Aorta (tissue), 5 donors: ENCODE data around the gene TSEN54. TPM values are rescaled to one million over a fixed set of nuclear protein-coding genes. Genes with fewer than 3 reads are reported as not detected.

ENCODE experiments used
- ATAC-seq: fragments of 200-7000 bp; cut with Tn5 transposase; one replicate; pipeline ENCODE4 v1.9.1; 2022; ENCODE audit warnings: moderate library complexity; ENCODE audit not compliant: low FRiP score
- DNase-seq, 2 donors: peaks; one replicate each; pipeline ENCODE4 v3.0.0-alpha.2; 2020
- H3K27ac ChIP-seq, 2 donors: one replicate each; pipeline ENCODE4 v1.5.1; 2013; ENCODE audit warnings: low read length in 2 of 2, mild to moderate bottlenecking in 2 of 2, moderate library complexity in 2 of 2, control low read depth in 1 of 2, inconsistent platforms in 1 of 2, low read depth in 1 of 2
- H3K27me3 ChIP-seq, 2 donors: one replicate each; pipeline ENCODE4 v1.6.1; 2013; ENCODE audit warnings: control low read depth in 1 of 2, low read length in 1 of 2, mild to moderate bottlenecking in 1 of 2, moderate library complexity in 1 of 2; ENCODE audit not compliant: insufficient read depth in 2 of 2, control insufficient read depth in 1 of 2
- H3K36me3 ChIP-seq, 2 donors: one replicate each; pipeline ENCODE4 v1.6.1; 2013; ENCODE audit warnings: control low read depth in 1 of 2, low read length in 1 of 2, mild to moderate bottlenecking in 1 of 2; ENCODE audit not compliant: insufficient read depth in 2 of 2, control insufficient read depth in 1 of 2
- H3K4me1 ChIP-seq, 2 donors: one replicate each; pipeline ENCODE4 v1.6.1; 2013; ENCODE audit warnings: low read length in 2 of 2, control low read depth in 1 of 2, mild to moderate bottlenecking in 1 of 2, moderate library complexity in 1 of 2; ENCODE audit not compliant: insufficient read depth in 2 of 2, control insufficient read depth in 1 of 2
- H3K4me3 ChIP-seq, 2 donors: one replicate each; pipeline ENCODE4 v1.5.1; 2013; ENCODE audit warnings: low read length in 2 of 2, control low read depth in 1 of 2, mild to moderate bottlenecking in 1 of 2
- H3K9me3 ChIP-seq: one replicate; pipeline ENCODE4 v1.6.1; 2013; ENCODE audit warnings: mild to moderate bottlenecking, low read length; ENCODE audit not compliant: control insufficient read depth
- WGBS, 2 donors: extraction: QIAGEN DNeasy Blood & Tissue Kit; methylation state at CpG; one replicate each; pipeline ENCODE4 v1.1.7; 2013; 5-methylcytosine and 5-hydroxymethylcytosine counted together
- intact Hi-C, 2 donors: fragments of 100-400 bp; cut with DNase I; formaldehyde crosslinking; loops; one replicate each; pipeline versions ENCODE4 v1.14.2 to v1.15.0; 2022
- polyA plus RNA-seq, 2 donors: library from polyadenylated mRNA; stranded (reverse); fragments of 200-250 nt; gene quantifications; one replicate each; pipeline ENCODE4 v1.2.3, GENCODE V29; 2013
- total RNA-seq, 2 donors: library from RNA; stranded (reverse); fragmentation: NEBNext Ultra II Directional; extraction: Animal tissue kit (Norgen Biotek cat#: 25700); gene quantifications; one replicate each; pipeline ENCODE4 v1.2.1, GENCODE V29; 2021
- donor health status: healthy with polysubstance abuse.
- donor health status: Bipolar disorder and iron deficiency.
- donor health status: DM: no; HTN: no; CAD: no.
- donor health status: DM: no; HTN: no; CAD: no.
- donor health status: DM: yes; HTN: yes; CAD: no.

TSEN54 gene
- total and polyA plus RNA-seq, 4 donors: 8.8 to 27.3 (median 12.4) TPM

DNA sequence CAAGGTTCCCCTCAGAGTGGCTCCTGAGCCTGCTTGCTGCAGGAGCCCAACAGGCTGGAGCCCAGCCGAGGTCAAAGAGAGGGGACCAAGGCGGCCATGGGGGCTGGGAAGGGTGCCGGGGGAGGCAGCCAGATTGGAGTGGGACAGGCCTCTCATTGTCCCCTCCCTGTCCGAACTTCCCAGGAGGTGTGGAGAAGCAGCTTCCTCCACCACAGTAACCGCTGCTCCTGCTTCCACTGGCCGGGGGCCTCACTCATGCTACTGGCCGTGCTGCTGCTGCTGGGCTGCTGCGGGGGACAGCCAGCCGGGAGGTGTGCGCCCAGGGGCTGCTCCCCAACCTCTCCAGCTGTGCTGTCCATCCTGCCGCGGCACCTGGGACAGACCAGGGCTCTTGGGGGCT, 30.6 kb upstream of the TSEN54 start:
- H3K9me3 ChIP-seq: no peaks in the 10 kb centered on the region
- H3K4me3 ChIP-seq: no peak overlapping the region
- no peaks in the 10 kb centered on the region for H3K27me3 ChIP-seq
- H3K27ac ChIP-seq: no peak overlapping the region
- intact Hi-C loops: no loop called here
- no peaks in the 10 kb centered on the region for H3K4me1 ChIP-seq
- no peak for ATAC-seq
- WGBS, 2 donors: 91 to 92% methylated on average over 12 of the region's 12 CpGs
- peak in 1 of 2 donors; percentile 33 for DNase-seq
- no peaks in the 10 kb centered on the region for H3K36me3 ChIP-seq

GRCh38 chr17:75486151-75486550, 30.2 kb upstream of the TSEN54 start:
- H3K36me3 ChIP-seq: no peaks in the 10 kb centered on the region
- DNase-seq (no peak), ATAC-seq (no peak)
- no peaks in the 10 kb centered on the region for H3K9me3 ChIP-seq
- no peaks in the 10 kb centered on the region for H3K27me3 ChIP-seq
- WGBS, 2 donors: 92% methylated on average over 14 of the region's 14 CpGs
- H3K4me3 ChIP-seq: no peak overlapping the region
- H3K27ac ChIP-seq: no peak overlapping the region
- H3K4me1 ChIP-seq: no peaks in the 10 kb centered on the region
- intact Hi-C loops: no loop called here

- Histone ChIP-seq H3K36me3 (no peaks in the 10 kb centered on the region), H3K27ac (no peak overlapping the region), H3K9me3 (no peaks in the 10 kb centered on the region), H3K4me1 (no peaks in the 10 kb centered on the region), H3K4me3 (no peak overlapping the region), H3K27me3 (no peaks in the 10 kb centered on the region)
- intact Hi-C loops: no loop called here
- ATAC-seq (no peak), DNase-seq (no peak)
- whole genome bisulfite sequencing, 2 donors: 65 to 74% methylated on average over 5 of the region's 5 CpGs
Measured at GRCh38 chr17:75486951-75487350, 29.4 kb upstream of the TSEN54 start.

DNA sequence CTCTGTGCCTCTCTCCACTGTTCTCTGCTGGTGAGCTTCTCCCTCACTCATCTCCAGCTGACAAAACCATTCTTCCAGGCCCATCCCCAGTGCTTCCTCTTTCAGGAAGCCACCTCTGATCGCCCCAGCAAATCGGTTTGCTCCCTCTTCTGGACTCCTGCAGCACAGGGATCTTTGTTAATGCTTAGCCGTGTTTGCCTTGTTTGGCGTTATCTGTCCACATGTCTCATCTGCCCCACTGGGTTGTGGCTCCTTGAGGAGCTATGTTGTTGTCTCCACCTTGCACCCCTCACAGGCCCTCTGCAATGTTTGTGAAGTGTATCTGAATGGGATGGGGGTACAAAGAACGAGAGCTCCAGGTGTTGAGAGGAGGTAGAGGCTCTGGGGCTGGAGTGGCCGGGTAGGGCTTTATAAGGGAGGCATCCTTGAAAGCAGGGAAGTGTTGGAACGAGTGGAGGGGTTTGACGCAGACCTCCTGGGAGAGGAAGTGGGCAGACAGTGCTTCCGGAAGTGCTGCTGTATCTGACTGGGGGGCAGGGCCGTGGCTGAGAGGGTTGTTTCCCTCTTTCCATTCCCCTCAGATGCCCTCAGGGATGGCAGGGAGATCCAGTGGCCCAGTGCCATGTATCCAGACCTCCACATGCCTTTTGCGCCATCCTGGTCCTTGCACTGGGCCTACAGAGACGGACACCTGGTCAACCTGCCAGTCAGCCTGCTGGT, 28.8 kb upstream of the TSEN54 start:
- Histone ChIP-seq H3K4me1 (no peaks in the 10 kb centered on the region), H3K36me3 (no peaks in the 10 kb centered on the region), H3K9me3 (no peaks in the 10 kb centered on the region), H3K4me3 (no peak overlapping the region), H3K27me3 (no peaks in the 10 kb centered on the region), H3K27ac (no peak overlapping the region)
- no peak for ATAC-seq
- WGBS, 2 donors: 80 to 82% methylated on average over 12 of the region's 12 CpGs
- intact Hi-C loops: no loop called here
- DNase-seq: peak in 1 of 2 donors; percentile 80

DNA sequence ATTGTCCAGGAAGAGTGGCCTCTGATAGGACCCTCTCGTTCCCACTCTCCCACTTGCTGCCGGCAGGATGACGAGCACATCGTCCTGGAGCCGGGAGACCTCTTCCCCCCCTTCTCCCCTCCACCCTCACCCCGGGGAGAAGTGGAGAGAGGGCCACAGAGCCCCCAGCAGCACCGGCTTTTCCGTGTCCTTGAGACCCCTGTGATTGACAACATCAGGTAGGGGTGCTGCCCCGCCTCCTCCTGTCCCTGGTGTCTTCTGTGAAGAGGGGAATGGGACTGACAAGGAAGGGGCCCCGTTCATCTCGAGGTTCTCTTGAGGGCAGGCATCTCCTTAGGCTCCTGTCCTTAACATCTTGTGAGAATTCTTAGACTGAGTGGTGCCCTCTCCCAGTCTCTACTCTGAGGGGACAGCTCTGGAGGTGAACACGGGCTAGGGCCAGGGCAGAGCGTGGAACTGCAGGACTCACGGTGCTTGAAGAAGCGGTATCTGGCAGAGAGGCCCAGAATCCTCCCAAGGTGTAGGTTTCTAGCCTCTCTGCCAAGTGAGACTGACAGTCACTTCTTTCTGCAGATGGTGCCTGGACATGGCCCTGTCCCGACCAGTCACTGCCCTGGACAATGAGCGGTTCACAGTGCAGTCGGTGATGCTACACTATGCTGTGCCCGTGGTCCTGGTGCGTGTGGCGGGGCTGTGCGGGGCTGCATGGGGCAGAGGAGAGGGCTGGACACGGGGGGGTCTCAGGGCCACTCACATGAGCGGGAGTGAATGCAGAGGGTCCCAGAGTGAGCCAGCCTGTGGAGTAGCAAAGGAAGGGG, 27.4 kb upstream of the TSEN54 start:
- Histone ChIP-seq H3K9me3 (no peaks in the 10 kb centered on the region), H3K27me3 (no peaks in the 10 kb centered on the region), H3K4me1 (no peaks in the 10 kb centered on the region), H3K4me3 (no peak overlapping the region), H3K27ac (no peak overlapping the region), H3K36me3 (no peaks in the 10 kb centered on the region)
- 88 to 92% methylated on average over 23 to 24 of the region's 24 CpGs for WGBS, 2 donors
- peak in 1 of 2 donors; percentile 34 for DNase-seq
- no peak for ATAC-seq
- intact Hi-C loops: no loop called here

DNA sequence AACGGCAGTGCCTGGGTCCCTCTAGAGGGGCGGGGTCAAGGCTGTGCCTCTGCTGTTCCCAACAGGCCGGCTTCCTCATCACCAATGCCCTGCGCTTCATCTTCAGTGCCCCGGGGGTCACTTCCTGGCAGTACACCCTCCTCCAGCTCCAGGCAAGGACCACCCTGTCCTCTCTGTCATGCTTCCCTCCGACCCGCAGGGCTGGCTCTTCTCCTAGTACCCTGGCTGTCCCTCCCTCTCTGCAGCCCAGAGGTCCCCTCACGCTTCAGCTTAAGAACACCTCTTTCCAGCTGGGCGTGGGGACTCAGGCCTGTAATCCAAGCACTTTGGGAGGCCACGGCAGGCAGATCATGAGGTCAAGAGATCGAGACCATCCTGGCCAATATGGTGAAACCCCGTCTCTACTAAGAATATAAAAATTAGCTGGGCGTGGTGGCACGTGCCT, 26.8 kb upstream of the TSEN54 start:
- no peaks in the 10 kb centered on the region for H3K36me3 ChIP-seq
- H3K27ac ChIP-seq: no peak overlapping the region
- no peaks in the 10 kb centered on the region for H3K27me3 ChIP-seq
- H3K4me1 ChIP-seq: no peaks in the 10 kb centered on the region
- no peak for DNase-seq
- ATAC-seq: no peak
- intact Hi-C loops: no loop called here
- no peaks in the 10 kb centered on the region for H3K9me3 ChIP-seq
- 86 to 87% methylated on average over 10 to 14 of the region's 14 CpGs for WGBS, 2 donors
- H3K4me3 ChIP-seq: no peak overlapping the region

GRCh38 chr17:75490173-75490743, 26.1 kb upstream of the TSEN54 start:
- H3K9me3 ChIP-seq: no peaks in the 10 kb centered on the region
- DNase-seq: no peak
- H3K27ac ChIP-seq: no peak overlapping the region
- H3K36me3 ChIP-seq: no peaks in the 10 kb centered on the region
- ATAC-seq: no peak
- intact Hi-C loops: no loop called here
- no peaks in the 10 kb centered on the region for H3K27me3 ChIP-seq
- H3K4me1 ChIP-seq: no peaks in the 10 kb centered on the region
- 56 to 60% methylated on average over 14 of the region's 14 CpGs for WGBS, 2 donors
- H3K4me3 ChIP-seq: no peak overlapping the region

- Histone ChIP-seq H3K27ac (no peak overlapping the region), H3K36me3 (peaks cover 0 to 2% of the 10 kb centered on the region in 2 donors), H3K9me3 (no peaks in the 10 kb centered on the region), H3K4me3 (no peak overlapping the region), H3K27me3 (no peaks in the 10 kb centered on the region), H3K4me1 (no peaks in the 10 kb centered on the region)
- no peak for DNase-seq
- intact Hi-C loops: no loop called here
- 88 to 91% methylated on average over 19 of the region's 19 CpGs for WGBS, 2 donors
- ATAC-seq: no peak
Measured at GRCh38 chr17:75490953-75491649, 25.2 kb upstream of the TSEN54 start.
